ENCODE data around the gene FOSL1. TPM values are rescaled to one million over a fixed set of nuclear protein-coding genes. Genes with fewer than 3 reads are reported as not detected.

The FOSL1 gene
- total RNA-seq, 1 experiment from 2014 or later: 33.7 TPM

DNA sequence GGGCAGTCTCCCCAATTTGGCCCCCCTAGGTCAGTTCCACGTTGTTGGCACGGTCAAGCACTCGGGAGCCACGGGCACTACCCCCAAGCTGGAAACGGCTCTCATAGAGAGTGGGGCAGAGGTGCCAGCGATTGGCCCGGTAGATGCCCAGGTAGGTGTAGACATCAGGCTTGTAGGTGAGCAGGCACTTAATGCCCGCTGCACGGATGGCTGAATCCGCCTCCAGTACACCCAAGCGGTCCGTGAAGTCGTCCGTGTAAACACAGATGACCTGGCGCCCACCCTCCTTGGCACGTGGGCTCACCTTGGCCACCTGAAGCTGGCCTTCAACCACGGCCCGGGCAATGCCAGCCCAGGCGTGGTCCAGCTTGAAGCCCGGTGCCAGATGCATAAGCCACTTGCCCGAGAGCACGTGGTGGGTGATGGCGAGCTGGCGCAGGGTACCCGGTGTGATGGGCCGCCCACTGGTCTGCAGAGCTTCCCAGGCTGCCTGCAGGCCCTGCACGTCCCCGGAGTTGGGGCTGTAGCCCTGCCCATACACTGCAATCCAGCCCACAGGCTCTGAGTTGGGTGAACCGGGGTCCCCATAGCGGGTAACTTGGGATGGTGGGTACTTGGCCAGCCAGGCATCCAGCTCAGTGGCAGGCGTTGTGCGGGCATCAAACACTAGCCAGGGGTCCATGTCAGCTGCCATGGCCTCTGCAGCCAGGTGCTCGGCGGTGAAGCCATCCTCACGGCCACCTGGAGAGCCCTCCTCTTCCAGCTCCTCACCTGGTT, 17.4 kb upstream of the FOSL1 start:
- Mint-ChIP-seq H3K27ac (no peak overlapping the region), H3K36me3 (ENCODE audit: insufficient read depth in 1 of 3, low read depth in 3 of 3) (peaks cover 1 to 17% (median 14%) of the 10 kb centered on the region in 3 experiments; a peak in 6 of 7 replicates), H3K27me3 (ENCODE audit: low read depth) (peaks cover 4% of the 10 kb centered on the region), H3K4me1 (peaks cover 21 to 28% of the 10 kb centered on the region in 2 experiments), H3K9me3 (no peaks in the 10 kb centered on the region; a peak in 1 of 5 replicates), H3K4me3 (peak overlapping the region; percentile 83 to 89)
- no peak overlapping the region for H3K27ac ChIP-seq (ENCODE audit: insufficient read length, low read depth, low read length)
- no CpG with 5 or more reads among the region's 35 CpGs for WGBS (ENCODE audit: extremely low coverage, insufficient read length, low lambda C conversion rate)
- H3K4ac ChIP-seq (ENCODE audit: low read depth, low read length): no peak overlapping the region
- H3K23me2 ChIP-seq (ENCODE audit: insufficient read length, low read depth, low read length, poor library complexity, severe bottlenecking): peaks cover 11% of the 10 kb centered on the region
- H2BK120ac ChIP-seq (ENCODE audit: low read depth, low read length, poor library complexity, severe bottlenecking): no peak overlapping the region
- no peak overlapping the region for H2BK20ac ChIP-seq (ENCODE audit: low read depth, low read length, poor library complexity, severe bottlenecking)
- peak overlapping the region; percentile 81 for H3K9ac ChIP-seq (ENCODE audit: extremely low read depth, insufficient read length, low read length)
- no peaks in the 10 kb centered on the region for H3K79me1 ChIP-seq (ENCODE audit: insufficient read depth, low read depth, low read length, poor library complexity, severe bottlenecking)
- H3K18ac ChIP-seq (ENCODE audit: insufficient read length, low read depth, low read length): no peak overlapping the region
- no peak overlapping the region for H4K5ac ChIP-seq (ENCODE audit: insufficient read length, low read depth, low read length)
- H2AK5ac ChIP-seq (ENCODE audit: insufficient read length, low read length): no peak overlapping the region
- H4K91ac ChIP-seq (ENCODE audit: insufficient read length, low read depth, low read length): no peak overlapping the region
- H3K27me3 ChIP-seq (ENCODE audit: insufficient read depth, low read length): no peaks in the 10 kb centered on the region
- DNase-seq: no peak
- H2BK5ac ChIP-seq (ENCODE audit: insufficient read length, low read length): no peak overlapping the region
- H3K4me1 ChIP-seq (ENCODE audit: insufficient read depth, low read length): no peaks in the 10 kb centered on the region; the same call in 1 of the 2 replicates
- H3T11ph ChIP-seq (ENCODE audit: low read length): no peak overlapping the region
- no peaks in the 10 kb centered on the region for H3K9me3 ChIP-seq (ENCODE audit: control insufficient read depth, low read depth, low read length)
- H2AFZ ChIP-seq (ENCODE audit: low read length): no peak overlapping the region
- H3K14ac ChIP-seq (ENCODE audit: insufficient read depth, low read length): no peak overlapping the region
- H4K20me1 ChIP-seq (ENCODE audit: control insufficient read depth, insufficient read depth, insufficient read length): no peaks in the 10 kb centered on the region
- H3K79me2 ChIP-seq (ENCODE audit: insufficient read depth, low read length): no peaks in the 10 kb centered on the region
- no peak overlapping the region for H2BK15ac ChIP-seq (ENCODE audit: low read depth, low read length)
- no peak overlapping the region for H2BK12ac ChIP-seq (ENCODE audit: insufficient read length, low read depth, low read length)
- TF ChIP-seq, protein P1, sequence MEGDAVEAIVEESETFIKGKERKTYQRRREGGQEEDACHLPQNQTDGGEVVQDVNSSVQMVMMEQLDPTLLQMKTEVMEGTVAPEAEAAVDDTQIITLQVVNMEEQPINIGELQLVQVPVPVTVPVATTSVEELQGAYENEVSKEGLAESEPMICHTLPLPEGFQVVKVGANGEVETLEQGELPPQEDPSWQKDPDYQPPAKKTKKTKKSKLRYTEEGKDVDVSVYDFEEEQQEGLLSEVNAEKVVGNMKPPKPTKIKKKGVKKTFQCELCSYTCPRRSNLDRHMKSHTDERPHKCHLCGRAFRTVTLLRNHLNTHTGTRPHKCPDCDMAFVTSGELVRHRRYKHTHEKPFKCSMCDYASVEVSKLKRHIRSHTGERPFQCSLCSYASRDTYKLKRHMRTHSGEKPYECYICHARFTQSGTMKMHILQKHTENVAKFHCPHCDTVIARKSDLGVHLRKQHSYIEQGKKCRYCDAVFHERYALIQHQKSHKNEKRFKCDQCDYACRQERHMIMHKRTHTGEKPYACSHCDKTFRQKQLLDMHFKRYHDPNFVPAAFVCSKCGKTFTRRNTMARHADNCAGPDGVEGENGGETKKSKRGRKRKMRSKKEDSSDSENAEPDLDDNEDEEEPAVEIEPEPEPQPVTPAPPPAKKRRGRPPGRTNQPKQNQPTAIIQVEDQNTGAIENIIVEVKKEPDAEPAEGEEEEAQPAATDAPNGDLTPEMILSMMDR (conservative IDR thresholded peaks at IDR 0.05): no peak
- no peak overlapping the region for H4K8ac ChIP-seq (replicated peaks; ENCODE audit: insufficient read length, low read depth, low read length)
- H3K56ac ChIP-seq (ENCODE audit: insufficient read length, low read depth, low read length): no peak overlapping the region
- H3K23ac ChIP-seq (ENCODE audit: insufficient read length, low read depth, low read length): no peak overlapping the region
- H3K4me2 ChIP-seq (ENCODE audit: insufficient read depth, insufficient read length, low read length): peak overlapping the region; percentile 60

Data from H9 (cell line).